Measurements from ENCODE around the gene LHX3.
A peak's percentile ranks its signal among the peaks of the same experiment; 100 is the strongest.

LHX3 gene

DNA sequence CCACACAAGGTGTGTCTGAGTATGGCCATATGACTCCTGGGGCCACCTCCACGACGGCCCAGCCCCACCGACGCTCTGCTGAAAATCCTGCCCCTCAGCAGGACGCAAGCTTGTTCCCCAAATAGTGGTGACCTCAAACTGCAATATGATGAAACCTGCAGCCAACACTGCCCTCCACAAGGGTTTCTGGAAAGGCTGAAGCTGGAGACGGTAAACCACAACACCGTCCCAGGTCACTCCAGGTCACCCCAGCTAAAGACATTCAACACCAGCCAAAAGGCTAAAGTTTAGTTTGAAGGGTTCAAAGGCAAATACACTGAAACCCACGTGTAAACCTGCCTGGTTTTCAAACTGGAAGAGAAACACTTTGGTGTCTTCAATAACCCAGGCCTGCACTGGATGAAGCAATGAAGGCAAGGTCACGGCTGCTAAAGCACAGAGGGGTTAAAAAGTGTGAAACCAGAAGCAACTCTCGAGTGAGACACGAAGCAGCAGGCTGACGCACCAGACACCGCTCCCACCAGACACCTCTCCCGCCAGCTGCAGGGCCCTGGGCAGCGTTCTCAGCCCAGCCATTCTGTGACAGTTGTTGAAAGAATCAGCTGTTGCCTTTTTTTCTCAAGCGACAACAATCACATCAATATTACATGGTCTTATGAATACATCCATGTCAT is 1.8 kb upstream of the LHX3 start:
- DNase-seq: peak; percentile 4 to 32

- DNase-seq: no peak
These were observed 722 bp upstream of the LHX3 start for GRCh38 chr9:136205707-136205992.

GRCh38 chr9:136204145-136204805 is 653 bp downstream of the LHX3 start:
- DNase-seq: no peak

DNA sequence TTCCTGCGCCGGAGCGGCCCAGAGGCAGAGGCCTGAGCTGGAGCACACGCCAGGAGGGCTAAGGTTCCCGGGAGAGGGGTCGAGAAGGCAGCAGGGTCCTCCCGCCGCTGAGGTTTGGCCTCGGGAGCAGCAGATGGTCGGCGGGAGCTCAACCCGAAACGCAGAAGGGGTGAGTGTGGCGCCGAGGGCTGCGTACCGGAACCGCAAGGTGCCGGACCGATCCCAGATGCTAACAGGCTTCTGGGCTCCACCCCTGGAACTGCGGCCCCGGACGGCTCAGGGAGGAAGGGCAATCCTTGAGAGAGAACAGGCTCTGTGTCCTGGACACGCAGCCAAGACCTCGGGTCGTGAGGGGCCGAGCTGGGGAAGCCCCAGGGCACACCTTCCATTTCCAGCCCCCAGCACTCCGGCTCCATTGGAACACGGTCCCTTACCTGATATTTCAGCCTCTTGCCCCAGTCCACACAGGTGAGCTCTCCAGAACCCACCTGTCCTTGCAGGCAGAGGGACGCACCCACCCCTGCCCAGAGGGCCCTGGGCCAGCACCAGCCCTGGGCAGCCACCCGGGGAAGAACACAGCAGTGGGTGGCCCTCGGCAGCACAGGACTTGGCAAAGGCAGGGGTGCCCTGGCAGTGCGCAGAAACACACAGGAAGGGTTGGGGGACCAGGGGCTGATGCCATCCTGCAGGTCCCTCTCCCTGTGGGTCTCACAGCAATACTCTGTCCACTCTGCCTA is 1.4 kb downstream of the LHX3 start:
- DNase-seq: no peak

DNA sequence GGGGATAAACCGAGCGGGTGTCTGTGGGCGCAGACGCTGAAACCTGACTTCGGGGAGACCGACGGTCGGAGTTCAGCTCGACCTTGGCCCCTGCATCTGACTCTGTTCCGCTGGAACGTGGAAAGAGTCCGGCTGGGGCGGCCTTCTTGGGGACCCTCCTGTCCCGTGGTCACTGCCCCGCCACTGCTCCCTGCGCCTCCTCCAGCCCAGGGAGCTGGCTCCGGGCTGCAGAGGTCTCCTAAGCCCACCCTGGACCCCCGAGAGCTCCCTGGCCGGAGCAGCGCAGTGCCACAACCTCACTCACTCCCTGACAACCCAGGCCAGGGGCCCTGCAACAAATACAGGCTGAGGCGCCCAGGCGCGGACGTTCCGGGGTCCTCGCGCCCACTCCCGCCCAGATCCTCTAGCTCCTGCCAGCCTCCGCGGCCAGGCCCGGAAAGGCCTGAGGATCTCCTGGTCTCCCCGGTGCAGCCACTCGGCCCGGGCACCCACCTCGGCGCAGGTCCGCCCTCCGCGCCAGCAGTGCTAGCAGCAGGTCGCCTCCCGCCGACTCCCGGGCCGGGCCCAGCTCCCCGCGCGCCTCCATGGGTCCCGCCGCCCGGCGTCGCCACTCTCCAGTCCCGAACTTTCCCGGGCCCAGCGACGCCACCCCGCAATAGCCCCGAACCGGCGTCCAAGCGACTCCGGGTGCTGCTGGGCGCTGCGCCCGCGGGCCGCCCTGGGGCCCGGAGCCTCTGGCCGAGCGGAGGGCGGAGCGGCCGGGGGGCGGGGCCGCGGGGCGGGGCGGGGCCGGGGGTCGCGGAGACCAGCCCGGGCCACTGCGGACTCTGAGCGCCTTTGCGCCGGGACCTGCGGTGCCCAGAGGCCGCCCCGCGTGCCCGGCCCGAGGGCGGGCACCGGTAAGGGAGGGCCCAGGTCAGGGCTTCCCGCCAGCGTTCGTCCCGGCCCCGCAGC is 2.2 kb downstream of the LHX3 start:
- no peak for DNase-seq

GRCh38 chr9:136201609-136202453 is 3.1 kb downstream of the LHX3 start:
- DNase-seq: peak in 1 of 2 donors; percentile 5

- DNase-seq: no peak
These were observed 3.8 kb downstream of the LHX3 start for GRCh38 chr9:136201174-136201573.

DNA sequence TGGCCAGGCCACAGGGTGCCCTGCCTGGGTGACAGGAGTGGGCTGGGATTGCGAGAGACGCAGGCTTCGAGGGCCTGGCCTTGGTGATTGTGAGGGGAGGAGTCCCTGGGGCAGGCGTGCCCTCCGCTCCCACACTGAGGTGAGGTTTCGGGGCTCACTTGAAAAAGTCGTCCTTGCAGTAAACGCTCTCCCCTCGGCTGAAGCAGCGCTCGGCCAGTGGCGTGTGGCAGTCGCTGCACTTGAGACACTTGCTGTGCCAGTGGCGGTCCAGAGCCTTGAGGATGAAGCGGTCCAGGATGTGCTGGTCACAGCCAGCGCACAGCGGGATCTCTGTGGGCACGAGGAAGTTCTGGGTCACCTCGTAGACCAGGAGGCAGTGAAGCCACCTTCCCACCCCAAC is 4.5 kb downstream of the LHX3 start:
- no peak for DNase-seq

- no peak for DNase-seq
These were observed 5.3 kb downstream of the LHX3 start for GRCh38 chr9:136199391-136200288.

- DNase-seq: peak in 1 of 2 donors; percentile 10
These were observed 6.3 kb downstream of the LHX3 start for GRCh38 chr9:136198605-136199083.

GRCh38 chr9:136197930-136198604 is 6.9 kb downstream of the LHX3 start:
- DNase-seq: no peak

- no peak for DNase-seq
These were observed 7.6 kb downstream of the LHX3 start for GRCh38 chr9:136197084-136197875.

- DNase-seq: no peak
These were observed 8.4 kb downstream of the LHX3 start for GRCh38 chr9:136196404-136197083.

GRCh38 chr9:136194540-136194939 is 10.4 kb downstream of the LHX3 start:
- DNase-seq: no peak

GRCh38 chr9:136193891-136194279 is 11.0 kb downstream of the LHX3 start:
- DNase-seq: no peak

DNA sequence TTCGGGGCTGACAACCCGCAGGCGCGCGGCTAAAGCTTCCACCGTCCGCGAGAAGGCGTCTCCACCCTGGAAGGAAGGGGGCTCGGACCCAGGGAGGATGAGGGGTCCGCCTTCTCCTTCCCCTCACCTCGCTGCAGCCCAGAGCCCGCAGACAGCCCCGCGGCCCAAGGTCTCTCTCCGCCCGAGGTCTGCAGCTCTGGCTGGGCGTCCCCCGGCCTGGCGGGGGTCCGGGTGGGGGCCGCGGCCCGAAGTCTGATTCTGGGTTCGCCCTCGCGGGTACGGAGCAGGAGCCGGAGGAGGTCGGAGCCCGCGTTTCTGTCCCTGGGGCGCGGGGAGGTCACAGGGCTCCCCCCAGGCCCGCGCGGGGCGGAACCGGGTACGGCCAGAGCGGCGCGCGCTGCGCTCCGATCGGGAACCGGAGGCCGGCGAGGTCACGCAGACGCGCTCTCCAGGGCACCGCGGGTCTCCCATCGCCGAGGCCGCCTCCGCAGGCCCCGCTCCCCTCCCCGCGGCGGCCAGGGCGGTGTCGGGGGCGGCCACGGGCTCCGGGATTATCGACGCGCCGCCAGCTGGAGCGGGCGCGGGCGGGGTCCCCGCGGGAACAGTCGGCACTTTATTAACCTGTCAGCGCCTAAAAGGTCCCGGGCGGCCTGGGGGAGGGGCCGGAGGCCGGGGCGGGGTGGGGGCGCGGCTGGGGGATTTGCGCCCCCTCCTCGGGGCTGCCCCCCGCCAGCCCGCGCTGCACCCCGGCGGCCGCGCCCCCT is 11.6 kb downstream of the LHX3 start:
- DNase-seq: no peak

- no peak for DNase-seq
These were observed 12.4 kb downstream of the LHX3 start for GRCh38 chr9:136192289-136193126.

All from inflammatory macrophage (primary cell).